Fibroblast of mammary gland (primary cell): ENCODE data around the gene CTPS1.

Experiments
- DNase-seq: peaks from one replicate; pipeline ENCODE4 v3.0.0-alpha.2; 2010; ENCODE audit warnings: low read depth
- H3K4me3 ChIP-seq: 2 replicates; pipeline ENCODE4 v1.5.1; 2011; ENCODE audit warnings: low read depth, mild to moderate bottlenecking, low read length, moderate library complexity; ENCODE audit not compliant: control insufficient read depth
- CTCF ChIP-seq: conservative IDR thresholded peaks from 2 replicates; pipeline ENCODE4 v1.5.1; 2011; ENCODE audit warnings: low read depth, low read length, inconsistent platforms; ENCODE audit not compliant: control insufficient read depth, insufficient read depth

CTPS1 gene

GRCh38 chr1:40977716-40978115 lies 1.8 kb upstream of the CTPS1 start:
- no peak overlapping the region for H3K4me3 ChIP-seq
- no peak for DNase-seq
- TF ChIP-seq CTCF: no peak

- peak overlapping the region; percentile 75 for H3K4me3 ChIP-seq
- DNase-seq: no peak
- no peak for TF ChIP-seq CTCF
These were observed 633 bp upstream of the CTPS1 start for GRCh38 chr1:40978886-40979240.

- DNase-seq: no peak
These were observed 564 bp downstream of the CTPS1 start for GRCh38 chr1:40980068-40980452.

GRCh38 chr1:40980453-40981121 lies 1.1 kb downstream of the CTPS1 start:
- H3K4me3 ChIP-seq: peak overlapping the region; percentile 75
- TF ChIP-seq CTCF: no peak
- peak; percentile 55 for DNase-seq

More at GRCh38 chr1:40980068-40980452, 564 bp downstream of the CTPS1 start:
- no peak for TF ChIP-seq CTCF
- H3K4me3 ChIP-seq: peak overlapping the region; percentile 75

- DNase-seq: no peak
- H3K4me3 ChIP-seq: peak overlapping the region; percentile 75
- no peak for TF ChIP-seq CTCF
These were observed 2.4 kb downstream of the CTPS1 start for GRCh38 chr1:40981691-40982448.

GRCh38 chr1:40982721-40983120 lies 3.2 kb downstream of the CTPS1 start:
- TF ChIP-seq CTCF: no peak

More at GRCh38 chr1:40982721-40983120, 3.2 kb downstream of the CTPS1 start:
- DNase-seq: no peak
- no peak overlapping the region for H3K4me3 ChIP-seq
